ENCODE measurements around the gene MVP.
"Not testable (repeated sequence)": the region's sequence is repeated elsewhere in the genome, so short reads cannot be mapped to it uniquely, and the experiment has no call there.

MVP gene

DNA sequence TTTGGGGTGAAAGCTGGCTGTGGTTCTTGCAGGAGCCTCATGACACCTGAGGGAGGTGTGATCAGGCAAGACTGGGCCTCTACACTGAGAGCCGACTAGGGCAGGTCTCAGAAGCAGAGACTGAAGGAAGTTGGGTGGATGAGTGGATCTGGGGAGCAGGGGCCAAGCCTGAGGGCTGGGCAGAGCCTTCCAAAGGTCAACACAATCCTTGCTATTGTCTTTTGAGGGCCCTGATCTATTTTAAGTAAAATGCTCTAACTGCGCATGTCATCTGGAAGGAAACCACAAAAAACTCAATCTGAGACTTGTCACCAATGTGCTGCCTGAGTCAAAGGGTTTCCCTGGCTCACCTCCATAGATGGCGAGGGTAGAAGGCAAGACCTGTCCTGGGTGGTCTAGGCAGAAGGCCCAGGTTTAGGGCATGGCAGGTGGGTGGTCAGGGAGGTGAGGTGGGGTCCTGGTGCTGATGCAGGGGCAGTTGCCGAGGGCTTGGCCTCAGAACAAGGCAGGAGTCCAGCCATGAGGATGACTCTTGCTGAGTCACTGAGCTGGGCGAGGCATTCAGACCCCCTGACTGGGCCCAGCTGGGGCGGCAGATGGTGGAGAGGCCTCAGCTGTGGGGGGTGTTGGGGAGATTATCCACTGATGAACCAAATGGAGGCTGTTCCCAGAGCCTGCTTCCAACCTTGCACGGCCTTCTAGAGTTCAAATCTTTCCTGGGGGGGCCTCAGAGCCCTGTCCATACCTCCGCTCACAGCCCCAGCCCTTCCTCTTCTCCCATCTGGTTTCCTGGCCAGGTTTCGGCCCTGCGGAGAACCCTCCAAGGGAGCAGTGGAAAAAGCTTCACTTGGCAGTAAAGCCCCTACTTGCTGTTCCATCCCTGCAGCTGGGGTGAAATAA is 5.1 kb downstream of the MVP start:
- in situ Hi-C loops (cut with HindIII; ENCODE audit: low sequenced_read_pairs) = no loop called here
- DNase-seq (ENCODE audit: low read depth) = peak; percentile 61
- TF ChIP-seq, protein P1, sequence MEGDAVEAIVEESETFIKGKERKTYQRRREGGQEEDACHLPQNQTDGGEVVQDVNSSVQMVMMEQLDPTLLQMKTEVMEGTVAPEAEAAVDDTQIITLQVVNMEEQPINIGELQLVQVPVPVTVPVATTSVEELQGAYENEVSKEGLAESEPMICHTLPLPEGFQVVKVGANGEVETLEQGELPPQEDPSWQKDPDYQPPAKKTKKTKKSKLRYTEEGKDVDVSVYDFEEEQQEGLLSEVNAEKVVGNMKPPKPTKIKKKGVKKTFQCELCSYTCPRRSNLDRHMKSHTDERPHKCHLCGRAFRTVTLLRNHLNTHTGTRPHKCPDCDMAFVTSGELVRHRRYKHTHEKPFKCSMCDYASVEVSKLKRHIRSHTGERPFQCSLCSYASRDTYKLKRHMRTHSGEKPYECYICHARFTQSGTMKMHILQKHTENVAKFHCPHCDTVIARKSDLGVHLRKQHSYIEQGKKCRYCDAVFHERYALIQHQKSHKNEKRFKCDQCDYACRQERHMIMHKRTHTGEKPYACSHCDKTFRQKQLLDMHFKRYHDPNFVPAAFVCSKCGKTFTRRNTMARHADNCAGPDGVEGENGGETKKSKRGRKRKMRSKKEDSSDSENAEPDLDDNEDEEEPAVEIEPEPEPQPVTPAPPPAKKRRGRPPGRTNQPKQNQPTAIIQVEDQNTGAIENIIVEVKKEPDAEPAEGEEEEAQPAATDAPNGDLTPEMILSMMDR (IDR thresholded peaks at IDR 0.05; ENCODE audit: low read depth, low read length, missing control alignments) = no peak
- peak overlapping the region; percentile 18 for H3K4me3 ChIP-seq (ENCODE audit: low read depth, low read length)

DNA sequence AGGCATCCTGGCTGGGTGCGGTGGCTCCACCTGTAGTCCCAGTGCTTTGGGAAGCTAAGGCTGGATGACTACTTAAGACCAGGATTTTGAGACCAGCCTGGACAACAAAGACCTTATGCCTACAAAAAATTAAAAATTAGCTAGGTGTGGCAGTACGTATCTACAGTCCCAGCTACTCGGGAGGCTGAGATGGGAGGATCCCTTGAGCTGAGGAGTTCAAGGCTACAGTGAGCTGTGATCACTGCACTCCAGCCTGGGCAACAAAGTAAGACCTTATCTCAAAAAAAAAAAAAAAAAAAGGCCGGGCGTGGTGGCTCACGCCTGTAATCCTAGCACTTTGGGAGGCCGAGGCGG is 6.1 kb downstream of the MVP start:
- TF ChIP-seq, protein P1 (IDR thresholded peaks at IDR 0.05; ENCODE audit: low read depth, low read length, missing control alignments) = no peak
- in situ Hi-C loops (cut with HindIII; ENCODE audit: low sequenced_read_pairs) = no loop called here

DNA sequence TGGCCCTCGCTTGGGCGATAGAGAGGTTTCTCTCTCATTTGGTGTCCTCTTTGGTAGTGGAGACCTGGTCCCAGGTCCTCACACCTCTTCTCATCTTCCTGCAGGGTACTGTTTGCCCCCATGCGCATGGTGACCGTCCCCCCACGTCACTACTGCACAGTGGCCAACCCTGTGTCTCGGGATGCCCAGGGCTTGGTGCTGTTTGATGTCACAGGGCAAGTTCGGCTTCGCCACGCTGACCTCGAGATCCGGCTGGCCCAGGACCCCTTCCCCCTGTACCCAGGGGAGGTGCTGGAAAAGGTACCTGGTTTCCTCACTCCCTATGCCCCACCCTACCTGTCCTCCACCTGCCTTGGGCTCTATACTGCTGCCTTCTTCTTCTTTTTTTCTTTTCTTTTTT is 10.5 kb downstream of the MVP start:
- TF ChIP-seq, protein P1 (IDR thresholded peaks at IDR 0.05; ENCODE audit: low read depth, low read length, missing control alignments) = no peak
- in situ Hi-C loops (cut with HindIII; ENCODE audit: low sequenced_read_pairs) = no loop called here

More for the DNA sequence above, 6.1 kb downstream of the MVP start:
- H3K4me3 ChIP-seq (ENCODE audit: low read depth, low read length) = no peak overlapping the region
- no peak for DNase-seq (ENCODE audit: low read depth)

DNA sequence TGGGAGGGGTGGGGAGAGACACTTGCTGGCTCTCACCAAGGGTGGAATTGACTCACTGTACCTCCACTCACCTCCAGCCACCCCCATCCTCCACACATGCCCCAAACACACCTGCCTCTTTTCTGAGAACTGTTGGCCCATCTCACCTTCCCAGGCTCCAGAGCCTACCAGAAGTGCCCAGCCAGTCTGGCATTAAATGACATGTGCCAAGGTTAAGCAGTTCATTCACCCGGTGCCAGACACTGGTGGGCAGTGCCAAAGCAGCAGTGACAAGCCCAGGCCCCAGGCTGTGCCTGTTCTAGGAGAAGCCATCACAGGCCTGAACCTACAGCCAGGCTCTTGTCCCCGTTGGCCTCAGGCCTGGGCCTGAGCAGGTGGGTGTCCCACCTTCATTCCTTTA is 11.2 kb downstream of the MVP start:
- no peak overlapping the region for H3K4me3 ChIP-seq (ENCODE audit: low read depth, low read length)
- TF ChIP-seq, protein P1 (IDR thresholded peaks at IDR 0.05; ENCODE audit: low read depth, low read length, missing control alignments) = no peak
- no peak for DNase-seq (ENCODE audit: low read depth)
- in situ Hi-C loops (cut with HindIII; ENCODE audit: low sequenced_read_pairs) = no loop called here

More for the DNA sequence above, 10.5 kb downstream of the MVP start:
- no peak overlapping the region for H3K4me3 ChIP-seq (ENCODE audit: low read depth, low read length)
- no peak for DNase-seq (ENCODE audit: low read depth)

DNA sequence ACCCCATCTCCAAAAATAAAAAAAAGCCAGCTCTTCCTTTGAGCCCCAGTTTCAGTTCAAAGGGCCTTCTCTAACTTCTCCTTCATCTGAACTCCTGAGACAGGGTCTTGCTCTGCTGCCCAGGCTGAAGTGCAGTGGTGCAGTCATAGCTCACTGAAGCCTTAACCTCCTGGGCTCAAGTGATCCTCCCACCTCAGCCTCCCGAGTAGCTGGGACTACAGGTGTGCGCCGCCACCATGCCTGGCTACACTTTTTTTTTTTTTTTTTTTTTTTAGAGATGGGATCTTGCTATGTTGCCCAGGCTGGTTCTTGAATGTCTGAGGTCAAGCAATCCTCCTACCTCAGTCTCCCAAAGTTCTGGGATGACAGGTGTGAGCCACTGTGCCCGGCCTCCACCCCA is 13.0 kb downstream of the MVP start:
- DNase-seq (ENCODE audit: low read depth); in situ Hi-C loops (cut with HindIII; ENCODE audit: low sequenced_read_pairs); H3K4me3 ChIP-seq (ENCODE audit: low read depth, low read length): not testable (repeated sequence)

DNA sequence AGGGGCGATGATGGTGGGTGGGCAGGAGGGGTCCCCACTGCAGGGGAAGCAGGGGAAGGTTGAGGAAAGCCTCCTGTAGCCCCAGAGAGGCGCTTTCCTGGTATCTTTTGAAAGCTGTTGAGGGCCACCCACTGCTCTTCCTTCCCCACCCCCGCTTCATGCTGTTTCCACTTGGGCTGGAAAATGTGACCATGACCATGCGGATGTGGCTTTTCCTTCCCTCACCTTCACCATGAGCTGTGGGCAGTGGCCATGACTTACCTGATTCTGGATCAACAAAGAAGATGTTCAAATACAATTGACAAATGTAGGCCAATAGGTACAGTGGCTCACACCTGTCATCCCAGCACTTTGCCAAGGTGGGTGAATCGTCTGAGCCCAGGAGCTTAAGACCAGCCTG is 13.8 kb downstream of the MVP start:
- H3K4me3 ChIP-seq (ENCODE audit: low read depth, low read length) = no peak overlapping the region
- in situ Hi-C loops (cut with HindIII; ENCODE audit: low sequenced_read_pairs) = no loop called here
- no peak for DNase-seq (ENCODE audit: low read depth)
- TF ChIP-seq, protein P1 (IDR thresholded peaks at IDR 0.05; ENCODE audit: low read depth, low read length, missing control alignments) = no peak

DNA sequence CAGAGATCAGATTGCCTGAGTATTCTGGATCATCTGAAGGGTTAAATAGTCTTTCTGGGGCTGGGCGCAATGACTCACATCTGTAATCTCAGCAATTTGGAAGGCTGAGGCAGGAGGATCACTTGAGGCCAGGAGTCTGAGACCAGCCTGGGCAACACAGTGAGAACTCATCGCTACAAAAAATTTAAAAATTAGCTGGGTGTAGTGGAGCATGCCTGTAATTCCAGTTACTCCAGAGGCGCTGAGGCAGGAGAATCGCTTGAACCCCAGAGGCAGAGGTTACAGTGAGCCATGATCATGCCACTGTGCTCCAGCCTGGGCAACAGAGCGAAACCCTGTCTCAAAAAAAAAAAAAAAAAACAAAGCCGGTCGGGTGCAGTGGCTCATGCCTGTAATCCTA is 15.7 kb downstream of the MVP start:
- TF ChIP-seq, protein P1 (IDR thresholded peaks at IDR 0.05; ENCODE audit: low read depth, low read length, missing control alignments) = no peak
- in situ Hi-C loops (cut with HindIII; ENCODE audit: low sequenced_read_pairs) = no loop called here
- DNase-seq (ENCODE audit: low read depth) = no peak
- H3K4me3 ChIP-seq (ENCODE audit: low read depth, low read length) = no peak overlapping the region
